Neuronal stem cell (in vitro differentiated cells): Measurements from ENCODE around the gene TAX1BP1.

Experiments
- DNase-seq: peaks from one replicate; pipeline ENCODE4 v3.0.0-alpha.2; 2013; ENCODE audit warnings: low spot score
- H2AFZ ChIP-seq: one replicate; pipeline ENCODE4 v1.6.1; 2013; ENCODE audit warnings: mild to moderate bottlenecking, low read length, inconsistent platforms
- H2AK5ac ChIP-seq: 2 replicates; pipeline ENCODE4 v1.6.1; 2013; ENCODE audit warnings: low read depth, mild to moderate bottlenecking, inconsistent platforms, low read length, moderate library complexity, mixed read lengths
- H2BK120ac ChIP-seq: 2 replicates; pipeline ENCODE4 v1.6.1; 2013; ENCODE audit warnings: low read depth, mild to moderate bottlenecking, inconsistent platforms, low read length, moderate library complexity, mixed read lengths
- H2BK12ac ChIP-seq: one replicate; pipeline ENCODE4 v1.6.1; 2013; ENCODE audit warnings: low read length, inconsistent platforms
- H2BK15ac ChIP-seq: 2 replicates; pipeline ENCODE4 v1.6.1; 2013; ENCODE audit warnings: mild to moderate bottlenecking, low read length, inconsistent platforms, mixed read lengths
- H2BK5ac ChIP-seq: one replicate; pipeline ENCODE4 v1.6.1; 2013; ENCODE audit warnings: inconsistent platforms, mild to moderate bottlenecking, low read length, moderate library complexity
- H3K14ac ChIP-seq: one replicate; pipeline ENCODE4 v1.6.1; 2013; ENCODE audit warnings: low read length, inconsistent platforms
- H3K18ac ChIP-seq: 2 replicates; pipeline ENCODE4 v1.6.1; 2013; ENCODE audit warnings: low read length, inconsistent platforms
- H3K23ac ChIP-seq: 2 replicates; pipeline ENCODE4 v1.6.1; 2013; ENCODE audit warnings: low read depth, mild to moderate bottlenecking, mixed read lengths, low read length, inconsistent platforms; ENCODE audit not compliant: poor library complexity
- H3K27ac ChIP-seq: replicated peaks from 3 replicates; pipeline ENCODE4 v1.5.1; 2013; ENCODE audit warnings: low read length, inconsistent platforms
- H3K27me3 ChIP-seq, 3 experiments: 2 replicates each; pipeline ENCODE4 v1.6.1; 2013; ENCODE audit warnings: low read length in 3 of 3, mild to moderate bottlenecking in 2 of 3, inconsistent platforms in 1 of 3, low read depth in 1 of 3, mixed read lengths in 1 of 3, moderate library complexity in 1 of 3; ENCODE audit not compliant: control insufficient read depth in 3 of 3, insufficient read depth in 3 of 3
- H3K36me3 ChIP-seq, 2 donors: replicated peaks in 1 of 2; 2 replicates each; pipeline ENCODE4 v1.6.1; 2013; ENCODE audit warnings: low read length in 2 of 2; ENCODE audit not compliant: control insufficient read depth in 2 of 2, insufficient read depth in 2 of 2
- H3K4ac ChIP-seq: 2 replicates; pipeline ENCODE4 v1.6.1; 2013; ENCODE audit warnings: inconsistent platforms, mild to moderate bottlenecking, low read length, moderate library complexity
- H3K4me1 ChIP-seq, 2 donors: 1 replicate in 1 of 2; 2 replicates in 1 of 2; pipeline ENCODE4 v1.6.1; 2013; ENCODE audit warnings: low read length in 2 of 2, low read depth in 1 of 2; ENCODE audit not compliant: control insufficient read depth in 2 of 2, insufficient read depth in 1 of 2
- H3K4me2 ChIP-seq: one replicate; pipeline ENCODE4 v1.6.1; 2013; ENCODE audit warnings: mild to moderate bottlenecking, low read length, inconsistent platforms; ENCODE audit not compliant: insufficient read depth, poor library complexity, severe bottlenecking
- H3K4me3 ChIP-seq, 2 donors: 2 replicates each; pipeline ENCODE4 v1.5.1; 2013; ENCODE audit warnings: low read length in 2 of 2, mild to moderate bottlenecking in 2 of 2, inconsistent platforms in 1 of 2, moderate library complexity in 1 of 2
- H3K79me1 ChIP-seq: one replicate; pipeline ENCODE4 v1.6.1; 2013; ENCODE audit warnings: low read depth, mild to moderate bottlenecking, inconsistent platforms, low read length, moderate library complexity
- H3K9ac ChIP-seq: one replicate; pipeline ENCODE4 v1.6.1; 2013; ENCODE audit warnings: mild to moderate bottlenecking, low read depth, low read length, inconsistent platforms; ENCODE audit not compliant: poor library complexity
- H3K9me3 ChIP-seq, 2 donors: replicated peaks in 1 of 2; 2 replicates each; pipeline versions ENCODE3 to v1.6.1; 2013; ENCODE audit warnings: low read length in 2 of 2, mild to moderate bottlenecking in 2 of 2, inconsistent platforms in 1 of 2, low read depth in 1 of 2, mixed read lengths in 1 of 2, moderate library complexity in 1 of 2; ENCODE audit not compliant: control insufficient read depth in 2 of 2, insufficient read depth in 1 of 2
- H4K8ac ChIP-seq: one replicate; pipeline ENCODE4 v1.6.1; 2013; ENCODE audit warnings: low read depth, mild to moderate bottlenecking, inconsistent platforms, low read length, moderate library complexity
- H4K91ac ChIP-seq: one replicate; pipeline ENCODE4 v1.6.1; 2013; ENCODE audit warnings: low read length, low read depth, mild to moderate bottlenecking, inconsistent platforms; ENCODE audit not compliant: poor library complexity
- WGBS, 2 donors: extraction: QIAGEN DNeasy Blood & Tissue Kit; methylation state at CpG; one replicate each; pipeline ENCODE4 v1.1.7; 2013; ENCODE audit warnings: missing lambda C conversion rate in 2 of 2, mixed read lengths in 1 of 2; ENCODE audit not compliant: insufficient read length in 2 of 2, insufficient replicate concordance in 1 of 2; ENCODE audit errors: extremely low coverage in 2 of 2; 5-methylcytosine and 5-hydroxymethylcytosine counted together

TAX1BP1 gene

GRCh38 chr7:27737178-27737577 lies 2.8 kb upstream of the TAX1BP1 start:
- Histone ChIP-seq H4K91ac (no peak overlapping the region), H2BK15ac (no peak overlapping the region), H2BK12ac (no peak overlapping the region), H3K4me1 (peaks cover 2% of the 10 kb centered on the region in 2 donors), H2AFZ (no peak overlapping the region), H3K36me3 (no peaks in the 10 kb centered on the region), H2BK120ac (no peak overlapping the region), H3K9me3 (no peaks in the 10 kb centered on the region), H3K9ac (no peak overlapping the region), H3K23ac (no peak overlapping the region), H3K18ac (no peak overlapping the region), H3K4me3 (no peak overlapping the region), H4K8ac (no peak overlapping the region), H3K4me2 (no peak overlapping the region), H3K79me1 (peaks cover 5% of the 10 kb centered on the region), H2AK5ac (no peak overlapping the region), H3K27me3 (no peaks in the 10 kb centered on the region), H3K4ac (no peak overlapping the region), H2BK5ac (no peak overlapping the region), H3K27ac (no peak overlapping the region), H3K14ac (no peak overlapping the region)
- DNase-seq, result no peak
- WGBS, 2 donors, result no CpG with 5 or more reads among the region's 2 CpGs

- Histone ChIP-seq H3K4ac (no peak overlapping the region), H4K91ac (no peak overlapping the region), H2AK5ac (no peak overlapping the region), H2AFZ (no peak overlapping the region), H3K4me3 (no peak overlapping the region), H3K27ac (no peak overlapping the region), H3K14ac (no peak overlapping the region), H4K8ac (no peak overlapping the region), H2BK12ac (no peak overlapping the region), H3K4me1 (peaks cover 2% of the 10 kb centered on the region in 2 donors), H3K23ac (no peak overlapping the region), H3K36me3 (no peaks in the 10 kb centered on the region), H3K9me3 (no peaks in the 10 kb centered on the region), H2BK15ac (no peak overlapping the region), H3K79me1 (peaks cover 5% of the 10 kb centered on the region), H3K9ac (no peak overlapping the region), H3K4me2 (no peak overlapping the region), H3K18ac (no peak overlapping the region), H2BK120ac (no peak overlapping the region), H3K27me3 (no peaks in the 10 kb centered on the region), H2BK5ac (no peak overlapping the region)
- DNase-seq, result no peak
- WGBS, 2 donors, result no CpG with 5 or more reads among the region's 2 CpGs
Measured at GRCh38 chr7:27737616-27738015, 2.3 kb upstream of the TAX1BP1 start.

GRCh38 chr7:27739301-27739908 lies 557 bp upstream of the TAX1BP1 start:
- Histone ChIP-seq H3K36me3 (no peaks in the 10 kb centered on the region), H3K4me3 (peak overlapping the region; percentile 88 to 90), H2BK15ac (no peak overlapping the region), H3K4me1 (peaks cover 2% of the 10 kb centered on the region in 2 donors), H4K91ac (no peak overlapping the region), H3K14ac (no peak overlapping the region), H2BK120ac (no peak overlapping the region), H3K4ac (no peak overlapping the region), H3K27me3 (no peaks in the 10 kb centered on the region), H3K18ac (peak overlapping the region; percentile 7), H3K23ac (no peak overlapping the region), H2BK5ac (no peak overlapping the region), H2AFZ (peak overlapping the region; percentile 94), H2AK5ac (no peak overlapping the region), H3K4me2 (peak overlapping the region; percentile 84), H3K27ac (no peak overlapping the region), H3K9me3 (no peaks in the 10 kb centered on the region), H4K8ac (no peak overlapping the region), H2BK12ac (no peak overlapping the region), H3K79me1 (peaks cover 5% of the 10 kb centered on the region), H3K9ac (no peak overlapping the region)
- no peak for DNase-seq
- WGBS, 2 donors, result no CpG with 5 or more reads among the region's 17 CpGs

- Histone ChIP-seq H3K27ac (peak overlapping the region; percentile 66), H3K36me3 (no peaks in the 10 kb centered on the region), H3K9me3 (no peaks in the 10 kb centered on the region), H4K91ac (no peak overlapping the region), H2BK5ac (peak overlapping the region; percentile 98), H4K8ac (no peak overlapping the region), H3K18ac (peak overlapping the region; percentile 97), H3K4me3 (peak overlapping the region; percentile 88 to 90), H3K79me1 (peaks cover 5% of the 10 kb centered on the region), H3K14ac (no peak overlapping the region), H3K4me2 (peak overlapping the region; percentile 84), H2AK5ac (peak overlapping the region; percentile 63), H3K27me3 (no peaks in the 10 kb centered on the region), H2AFZ (peak overlapping the region; percentile 94), H2BK12ac (no peak overlapping the region), H3K23ac (peak overlapping the region; percentile 93), H2BK120ac (no peak overlapping the region), H2BK15ac (no peak overlapping the region), H3K4ac (no peak overlapping the region), H3K4me1 (peaks cover 2 to 4% of the 10 kb centered on the region in 2 donors), H3K9ac (peak overlapping the region; percentile 94)
- no CpG with 5 or more reads among the region's 49 CpGs for WGBS, 2 donors
- DNase-seq, result peak; percentile 56
Measured at GRCh38 chr7:27740449-27741086, 606 bp downstream of the TAX1BP1 start.
